ENCODE results near the gene FBXO22.
"Not testable (repeated sequence)": the region's sequence is repeated elsewhere in the genome, so short reads cannot be mapped to it uniquely, and the experiment has no call there.

FBXO22 gene

GRCh38 chr15:75903331-75904239 lies at the start of gene FBXO22:
Gene FBXO22, plus strand, starts transcription at chr15:75903878. Its CDS starts 86 bp downstream, at chr15:75903964.
- peak; percentile 79 to 86 for DNase-seq (ENCODE audit: low read depth in 1 of 2, low spot score in 1 of 2)

- DNase-seq (ENCODE audit: low read depth in 1 of 2, low spot score in 1 of 2) = no peak
Measured at GRCh38 chr15:75857886-75858285, 45.8 kb upstream of the FBXO22 start.

GRCh38 chr15:75861750-75862402 lies 41.8 kb upstream of the FBXO22 start:
- DNase-seq (ENCODE audit: low read depth in 1 of 2, low spot score in 1 of 2) = no peak

- DNase-seq (ENCODE audit: low read depth in 1 of 2, low spot score in 1 of 2) = no peak
Measured at GRCh38 chr15:75862796-75863195, 40.9 kb upstream of the FBXO22 start.

- no peak for DNase-seq (ENCODE audit: low read depth in 1 of 2, low spot score in 1 of 2)
Measured at GRCh38 chr15:75864213-75865059, 39.2 kb upstream of the FBXO22 start.

- not testable (repeated sequence) for DNase-seq (ENCODE audit: low read depth in 1 of 2, low spot score in 1 of 2)
Measured at GRCh38 chr15:75866045-75866444, 37.6 kb upstream of the FBXO22 start.

GRCh38 chr15:75866916-75867315 lies 36.8 kb upstream of the FBXO22 start:
- DNase-seq (ENCODE audit: low read depth in 1 of 2, low spot score in 1 of 2) = no peak

GRCh38 chr15:75867449-75867848 lies 36.2 kb upstream of the FBXO22 start:
- no peak for DNase-seq (ENCODE audit: low read depth in 1 of 2, low spot score in 1 of 2)

- no peak for DNase-seq (ENCODE audit: low read depth in 1 of 2, low spot score in 1 of 2)
Measured at GRCh38 chr15:75868019-75868418, 35.7 kb upstream of the FBXO22 start.

GRCh38 chr15:75869446-75869845 lies 34.2 kb upstream of the FBXO22 start:
- no peak for DNase-seq (ENCODE audit: low read depth in 1 of 2, low spot score in 1 of 2)

GRCh38 chr15:75871589-75871988 lies 32.1 kb upstream of the FBXO22 start:
- DNase-seq (ENCODE audit: low read depth in 1 of 2, low spot score in 1 of 2) = not testable (repeated sequence)

GRCh38 chr15:75872403-75872990 lies 31.2 kb upstream of the FBXO22 start:
- no peak for DNase-seq (ENCODE audit: low read depth in 1 of 2, low spot score in 1 of 2)

- no peak for DNase-seq (ENCODE audit: low read depth in 1 of 2, low spot score in 1 of 2)
Measured at GRCh38 chr15:75884041-75884440, 19.6 kb upstream of the FBXO22 start.

- DNase-seq (ENCODE audit: low read depth in 1 of 2, low spot score in 1 of 2) = no peak
Measured at GRCh38 chr15:75887178-75887577, 16.5 kb upstream of the FBXO22 start.

- no peak for DNase-seq (ENCODE audit: low read depth in 1 of 2, low spot score in 1 of 2)
Measured at GRCh38 chr15:75891895-75892294, 11.8 kb upstream of the FBXO22 start.

GRCh38 chr15:75895731-75896130 lies 7.9 kb upstream of the FBXO22 start:
- DNase-seq (ENCODE audit: low read depth in 1 of 2, low spot score in 1 of 2) = no peak

GRCh38 chr15:75900577-75900976 lies 3.1 kb upstream of the FBXO22 start:
- DNase-seq (ENCODE audit: low read depth in 1 of 2, low spot score in 1 of 2) = no peak

- DNase-seq (ENCODE audit: low read depth in 1 of 2, low spot score in 1 of 2) = no peak
Measured at GRCh38 chr15:75902129-75902557, 1.5 kb upstream of the FBXO22 start.

GRCh38 chr15:75905231-75905630 lies 1.6 kb downstream of the FBXO22 start:
- DNase-seq (ENCODE audit: low read depth in 1 of 2, low spot score in 1 of 2) = no peak

GRCh38 chr15:75910355-75910754 lies 6.7 kb downstream of the FBXO22 start:
- not testable (repeated sequence) for DNase-seq (ENCODE audit: low read depth in 1 of 2, low spot score in 1 of 2)

GRCh38 chr15:75916978-75917377 lies 13.3 kb downstream of the FBXO22 start:
- no peak for DNase-seq (ENCODE audit: low read depth in 1 of 2, low spot score in 1 of 2)
